Fibroblast of the conjunctiva (primary cell): ENCODE measurements around the gene MAP4K2.

Experiments
- DNase-seq: peaks from one replicate; pipeline ENCODE4 v3.0.0-alpha.2; 2010; ENCODE audit warnings: low read depth

The MAP4K2 gene

DNA sequence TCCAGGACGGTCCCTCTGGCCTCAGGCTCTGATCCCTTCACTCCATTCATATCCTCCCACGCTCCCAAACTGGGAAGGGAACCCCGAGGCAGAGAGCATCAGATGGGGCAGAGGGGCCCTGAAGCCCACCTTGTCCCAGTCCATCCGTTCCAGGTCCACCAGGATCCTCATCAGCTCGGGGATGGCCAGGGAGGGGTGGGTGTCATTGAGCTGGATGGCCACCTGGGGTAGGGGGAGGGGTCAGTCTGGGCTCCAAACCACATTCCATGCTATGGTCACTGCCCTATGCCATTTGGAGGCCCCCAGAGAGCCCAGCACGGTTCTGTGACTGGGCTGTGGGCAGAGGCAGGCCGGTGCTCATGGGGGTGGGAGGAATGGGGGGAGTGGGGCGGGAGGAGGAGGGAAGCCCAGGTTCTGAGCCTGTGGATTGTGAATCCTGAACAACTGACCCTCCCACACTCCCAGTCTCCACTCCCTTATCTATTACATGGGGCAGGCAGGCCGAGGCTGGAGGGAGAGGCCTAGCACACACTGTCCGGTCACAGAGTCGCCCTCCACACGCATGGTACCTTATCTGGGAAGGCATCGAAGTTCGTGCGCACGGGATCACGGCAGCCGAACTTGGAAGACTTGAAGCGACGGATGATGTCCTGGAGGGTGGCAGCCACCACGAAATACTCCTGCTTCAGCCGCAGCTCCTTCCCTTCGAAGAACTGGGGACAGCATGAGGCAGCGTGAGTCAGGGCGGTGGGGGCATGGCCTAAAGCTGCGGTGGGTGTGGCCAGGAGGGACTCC is 48.7 kb downstream of the MAP4K2 start:
- no peak for DNase-seq

DNA sequence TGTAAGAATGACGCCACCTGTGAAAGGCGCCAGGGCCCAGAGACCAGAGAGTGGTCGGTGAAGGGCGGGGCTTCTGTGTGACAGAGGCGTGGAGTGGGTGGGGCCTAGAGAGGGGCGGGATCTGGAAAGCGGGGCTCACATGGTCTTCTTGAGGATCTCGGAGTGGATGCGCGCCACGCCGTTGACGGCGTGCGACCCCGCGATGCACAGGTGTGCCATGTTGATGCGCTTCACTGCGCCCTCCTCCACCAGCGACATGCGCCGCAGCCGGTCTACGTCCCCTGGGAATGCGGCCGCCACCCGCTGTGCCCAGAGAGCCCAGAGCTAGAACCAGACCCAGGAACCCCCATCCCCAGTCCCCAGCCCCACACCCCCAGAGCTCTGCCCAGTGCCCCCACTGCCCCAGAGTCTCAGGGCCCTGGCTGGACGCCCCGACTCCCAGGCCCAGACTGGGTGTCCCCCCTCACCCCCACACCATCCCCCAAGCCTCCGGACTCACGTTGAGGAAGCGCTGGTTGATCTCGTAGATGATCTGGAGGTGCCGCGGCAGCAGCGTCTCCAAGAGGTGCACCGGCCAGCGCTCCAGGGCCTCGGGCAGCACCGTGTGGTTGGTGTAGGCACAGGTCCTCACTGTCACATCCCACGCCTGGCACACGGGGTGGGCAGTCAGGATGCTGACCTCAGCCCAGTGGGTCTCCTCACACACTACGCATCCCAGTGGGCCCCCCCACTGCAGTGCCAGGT is 49.5 kb downstream of the MAP4K2 start:
- no peak for DNase-seq

- DNase-seq, result no peak
Observed at GRCh38 chr11:64753019-64753379, 50.0 kb downstream of the MAP4K2 start.

GRCh38 chr11:64752175-64752970 is 50.6 kb downstream of the MAP4K2 start:
- no peak for DNase-seq

DNA sequence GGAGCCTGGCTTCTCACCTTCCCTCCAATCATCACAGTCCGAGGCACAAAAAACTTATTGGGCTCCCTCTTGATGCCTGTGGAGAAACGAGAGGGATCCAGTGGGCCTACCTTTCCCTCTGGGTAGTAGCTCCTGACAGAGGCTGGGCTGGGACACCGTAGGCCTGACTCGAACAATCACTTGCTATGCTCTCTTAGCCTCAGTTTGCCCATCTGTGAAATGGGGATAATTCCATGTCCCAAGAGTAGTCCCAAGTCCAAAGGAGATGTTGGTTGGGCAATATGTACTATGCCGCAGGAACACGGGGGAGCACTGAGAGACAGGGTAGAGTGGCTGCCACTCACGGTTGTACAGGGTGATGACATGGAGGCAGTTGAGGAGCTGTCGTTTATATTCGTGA is 51.4 kb downstream of the MAP4K2 start:
- DNase-seq, result no peak

DNA sequence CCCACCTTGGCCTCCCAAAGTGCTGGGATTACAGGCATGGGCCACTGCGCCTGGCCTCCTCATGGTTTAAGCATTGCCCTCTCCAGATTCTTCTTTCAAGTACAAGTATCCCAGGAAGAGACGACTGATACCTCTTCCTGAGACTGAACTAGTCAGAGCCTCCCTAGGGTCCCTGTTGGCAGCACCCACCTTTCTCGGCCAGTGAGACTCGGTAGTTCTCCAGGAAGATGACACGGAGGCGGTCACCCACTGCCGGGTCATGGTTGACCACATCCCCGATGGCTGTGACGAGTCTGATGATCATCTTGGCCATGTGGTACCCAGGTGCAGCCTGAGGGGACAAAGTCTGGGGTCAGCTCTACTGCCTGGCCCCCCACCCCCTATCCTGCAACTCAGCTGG is 51.9 kb downstream of the MAP4K2 start:
- no peak for DNase-seq

DNA sequence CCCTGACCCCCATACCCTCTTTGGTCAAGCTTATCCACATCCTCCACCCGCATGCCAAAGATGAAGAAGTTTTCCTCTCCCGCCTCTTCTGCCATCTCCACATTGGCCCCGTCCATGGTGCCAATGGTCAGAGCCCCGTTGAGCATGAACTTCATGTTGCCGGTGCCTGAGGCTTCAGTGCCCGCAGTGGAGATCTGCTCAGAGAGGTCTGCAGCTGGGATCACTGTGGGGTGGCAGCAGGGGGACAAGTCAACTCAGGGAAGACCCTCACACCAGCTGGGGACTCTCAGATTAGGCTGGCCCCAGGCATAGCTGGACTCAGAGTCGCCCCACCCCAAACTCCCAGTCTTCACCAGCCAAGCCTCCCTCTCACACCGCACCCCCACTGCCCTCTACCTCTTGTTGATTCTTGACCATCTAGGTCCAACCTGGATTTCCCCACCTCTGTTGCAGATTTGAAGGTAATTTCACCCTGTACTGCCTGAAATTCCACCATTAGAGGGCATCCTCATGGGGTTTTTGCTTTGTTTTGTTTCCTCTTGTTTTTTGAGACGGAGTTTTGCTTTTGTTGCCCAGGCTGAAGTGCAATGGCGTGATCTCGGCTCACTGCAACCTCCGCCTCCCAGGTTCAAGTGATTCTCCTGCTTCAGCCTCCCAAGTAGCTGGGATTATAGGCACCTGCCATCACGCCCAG is 52.5 kb downstream of the MAP4K2 start:
- no peak for DNase-seq

GRCh38 chr11:64747961-64748665 is 54.9 kb downstream of the MAP4K2 start:
- DNase-seq, result no peak

- DNase-seq, result no peak
Observed at GRCh38 chr11:64746486-64746885, 56.5 kb downstream of the MAP4K2 start.

DNA sequence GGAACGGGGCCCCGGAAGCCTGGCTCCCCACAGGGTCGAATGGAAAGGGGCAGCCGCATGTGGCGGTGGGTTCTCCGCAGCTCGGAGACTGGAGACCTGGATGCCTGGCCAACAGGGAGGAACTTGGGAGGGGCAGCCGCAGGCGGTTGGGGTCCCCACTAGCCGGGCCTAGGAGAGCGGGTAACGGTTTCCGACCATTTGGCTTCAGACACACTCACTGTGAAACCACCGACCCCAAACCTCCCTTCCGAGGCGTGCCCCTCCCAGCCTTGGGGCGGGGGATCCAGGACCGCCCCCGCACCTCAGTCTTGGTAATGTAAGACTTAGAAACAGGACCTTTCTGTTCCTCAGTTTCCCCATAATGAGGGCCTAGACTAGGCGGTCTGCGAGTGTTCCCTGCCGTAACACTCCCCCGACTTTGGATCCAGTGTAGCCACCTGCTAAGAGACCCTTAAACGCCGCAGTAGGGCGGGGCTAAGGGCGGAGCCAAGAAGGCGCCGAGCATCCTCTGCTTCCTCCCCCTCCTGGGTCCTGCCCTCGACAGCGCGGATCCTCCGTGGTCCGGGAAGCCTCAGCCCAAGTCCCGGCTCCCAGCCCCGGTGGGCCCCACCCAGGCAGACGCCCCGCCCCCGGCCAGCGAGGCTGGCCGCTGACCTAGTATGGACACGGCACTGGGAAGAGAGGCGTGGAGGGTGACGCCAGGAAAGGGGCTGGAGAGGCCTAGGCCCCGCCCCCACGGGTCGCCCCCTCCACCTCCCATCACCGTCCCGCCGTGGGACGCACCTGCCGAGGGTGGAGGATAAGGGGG is 57.3 kb downstream of the MAP4K2 start:
- no peak for DNase-seq

DNA sequence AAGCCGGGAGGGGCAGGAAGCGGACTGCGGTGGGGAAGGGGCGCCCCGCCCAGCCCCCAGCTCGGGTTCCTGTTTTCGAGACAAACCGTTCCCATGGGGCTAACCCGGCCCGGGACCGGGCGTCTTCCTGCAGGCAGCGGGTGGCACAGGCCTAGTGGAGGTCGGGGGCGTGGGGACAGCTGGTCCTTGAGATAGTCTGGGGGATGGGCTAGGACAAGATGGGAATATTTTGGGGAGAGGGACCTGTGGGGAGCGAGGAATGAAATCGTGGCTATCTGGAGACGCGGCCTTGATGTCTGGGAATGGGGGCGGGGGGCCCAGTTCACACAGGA is 57.9 kb downstream of the MAP4K2 start:
- no peak for DNase-seq

- DNase-seq, result no peak
Observed at GRCh38 chr11:64744544-64745188, 58.3 kb downstream of the MAP4K2 start.

DNA sequence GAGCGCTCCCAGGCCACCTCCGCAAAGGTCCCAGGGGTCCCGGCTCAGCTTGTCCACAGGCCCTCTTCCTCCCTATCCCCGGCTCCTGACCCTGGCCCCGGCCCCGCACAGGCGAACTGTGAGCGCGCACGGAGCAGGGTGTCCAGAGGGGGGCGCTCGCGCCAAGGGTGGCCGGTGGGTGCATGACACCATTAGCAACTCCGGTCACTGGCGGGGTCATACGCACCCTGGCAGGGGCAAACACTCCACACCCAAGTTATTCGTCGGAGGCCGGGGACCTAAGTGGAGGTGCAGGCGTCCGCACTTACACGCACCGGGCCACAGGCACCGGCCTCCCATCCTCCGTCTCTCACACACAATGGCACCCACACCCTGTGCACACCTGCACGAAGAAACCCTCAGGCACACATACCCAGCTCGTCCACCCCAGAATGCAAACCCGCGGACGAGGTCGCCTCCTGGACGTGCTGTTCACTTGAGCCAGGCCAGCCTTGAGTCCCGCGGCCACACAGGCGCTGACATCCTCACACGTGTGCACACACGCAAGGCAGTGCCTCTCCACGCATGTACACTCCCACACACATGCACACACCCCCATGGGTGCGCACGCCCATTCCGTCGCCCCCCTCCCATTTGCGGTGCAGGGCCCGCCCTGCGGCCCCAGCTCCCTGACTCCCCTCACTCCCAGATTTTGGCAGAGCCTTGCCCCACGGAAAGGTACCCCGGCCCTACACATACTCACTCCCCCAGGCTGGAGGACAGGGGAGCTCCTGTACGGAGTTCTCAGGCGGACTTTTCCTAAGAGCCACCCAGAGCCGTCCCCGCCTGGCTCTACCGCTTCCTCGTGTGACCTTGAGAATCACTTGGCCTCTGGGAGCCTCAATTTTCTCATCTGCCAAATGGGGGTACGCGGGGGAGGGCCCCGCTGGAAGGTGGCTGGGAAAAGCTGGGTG is 59.1 kb downstream of the MAP4K2 start, which contains the start of gene RASGRP2:
Gene RASGRP2, minus strand, starts transcription at position 552 of the 953 bp plus-strand sequence. CDS start 1,276 bp downstream, outside the sequence.
- DNase-seq, result no peak

DNA sequence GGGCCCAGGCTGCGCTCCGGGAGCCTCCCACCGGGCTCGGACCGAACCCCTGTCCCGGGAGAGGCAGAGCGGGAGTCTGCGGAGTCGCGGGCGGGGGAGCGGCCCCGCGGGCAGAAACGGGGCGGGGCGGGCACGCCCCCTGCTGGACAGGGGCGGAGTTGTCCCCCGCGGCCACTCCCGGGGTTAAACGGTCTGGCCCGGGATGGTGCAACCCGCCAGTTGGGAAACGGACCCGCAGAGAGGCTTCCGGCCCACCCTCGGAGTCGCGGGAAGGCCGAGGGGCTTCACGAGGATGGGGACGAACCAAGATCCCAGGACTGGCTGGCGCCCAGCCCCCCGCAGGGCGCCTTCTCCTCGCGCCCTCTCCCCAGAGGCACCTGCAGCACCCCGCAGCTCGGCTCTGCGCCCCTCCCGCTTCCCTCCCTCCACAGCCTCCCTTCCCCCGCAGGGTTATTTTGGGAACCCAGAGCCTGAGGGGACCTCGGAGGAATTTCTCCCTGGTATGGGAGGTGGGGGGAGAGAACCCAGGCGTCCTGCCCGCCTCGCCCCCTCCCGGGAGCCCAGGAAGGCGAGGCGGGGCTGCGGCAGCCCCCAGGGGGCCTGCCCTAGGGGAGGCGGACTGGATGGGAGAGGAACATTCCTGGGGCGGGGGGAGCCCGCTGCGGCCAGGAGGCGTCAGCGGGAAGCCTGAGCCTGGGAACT is 60.0 kb downstream of the MAP4K2 start:
- DNase-seq, result no peak

- no peak for DNase-seq
Observed at GRCh38 chr11:64742087-64742888, 60.7 kb downstream of the MAP4K2 start.

DNA sequence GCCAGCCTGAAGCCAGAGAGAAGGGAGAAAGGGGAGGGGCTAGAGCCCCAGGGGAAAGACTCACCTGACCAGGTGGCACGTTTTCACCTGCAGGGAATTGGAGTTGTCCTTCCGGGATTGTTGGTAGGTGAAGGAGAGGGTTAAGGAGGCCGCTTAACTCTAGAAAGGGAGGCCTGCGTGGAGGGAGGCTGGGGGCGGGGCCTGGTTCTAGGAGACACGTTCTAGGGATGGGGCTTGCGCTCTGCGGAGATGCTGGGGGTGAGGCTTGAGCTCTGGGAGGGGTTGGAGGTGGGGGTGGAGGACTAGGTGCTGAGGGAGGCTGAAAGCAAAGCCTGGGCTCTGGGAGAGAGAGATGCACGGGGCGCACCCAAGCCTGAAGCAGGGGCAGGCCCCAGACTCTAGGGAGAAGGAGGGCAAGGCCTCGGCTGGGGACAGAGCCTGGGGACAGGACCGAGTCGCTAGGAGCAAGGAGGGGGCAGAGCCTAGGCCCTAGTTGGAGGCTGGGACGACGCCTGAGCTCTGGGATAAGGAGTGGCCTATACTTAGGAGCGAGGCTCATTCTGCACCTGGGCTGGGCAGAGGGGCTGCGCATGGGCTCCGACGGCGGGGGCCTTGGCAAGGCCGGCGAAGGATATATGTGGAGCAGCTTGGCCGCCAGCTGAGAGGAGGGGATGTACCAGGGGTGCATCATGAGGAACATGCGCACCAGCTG is 61.5 kb downstream of the MAP4K2 start:
- DNase-seq, result no peak

- no peak for DNase-seq
Observed at GRCh38 chr11:64739871-64740270, 63.1 kb downstream of the MAP4K2 start.
